HCT116 (cell line): ENCODE measurements around the gene GPD1L. TPM values are rescaled to one million over a fixed set of nuclear protein-coding genes. Genes with fewer than 3 reads are reported as not detected.

Experiments used
- ATAC-seq: fragments of 200-7000 bp; cut with Tn5 transposase; 2 replicates; pipeline ENCODE4 v1.9.1; 2020; ENCODE audit warnings: mild to moderate bottlenecking, moderate library complexity
- BruUV-seq: library from RNA; stranded (reverse); fragments of 400-500 nt; replicated peaks from 2 replicates; lab custom pipeline; 2021; lab: Mats Ljungman, UMichigan
- CTCF ChIA-PET: fragments of 300-600 bp; sonication (Branson Sonifier 250); formaldehyde crosslinking; loops from one replicate; lab custom pipeline; 2021; ENCODE audit warnings: antibody characterized with exemption; lab: Charles Lee
- POLR2A ChIA-PET: fragments of 300-600, 350-600 bp; sonication (Branson Sonifier 250); formaldehyde crosslinking; loops from one replicate; lab custom pipeline; 2021; ENCODE audit warnings: antibody characterized with exemption; lab: Charles Lee
- RAD21 ChIA-PET, 2 experiments: fragments of 300-600 bp; sonication (Branson Sonifier 250); formaldehyde crosslinking; loops; one replicate each; lab custom pipeline; 2023; ENCODE audit warnings: low total read pairs in 2 of 2; ENCODE audit not compliant: uncharacterized antibody in 2 of 2, unreplicated experiment in 2 of 2, low non-redundant PET in 1 of 2; lab: Charles Lee
- DNase-seq: peaks from one replicate; pipeline ENCODE4 v3.0.0-alpha.2; 2010; ENCODE audit warnings: low read depth, low spot score
- H2AFZ ChIP-seq: fragments of 200-600 bp; shearing (Covaris generic), sonication (generic); 2 replicates; pipeline ENCODE4 v1.6.1; 2017; ENCODE audit warnings: low read depth, mixed run types, mixed read lengths, antibody characterized with exemption, low read length; ENCODE audit not compliant: poor library complexity, severe bottlenecking
- H3K27ac ChIP-seq: 2 replicates; pipeline ENCODE4 v1.5.1; 2012; ENCODE audit warnings: low read depth, low read length
- H3K27me3 ChIP-seq: fragments of 200-600 bp; sonication (generic); 2 replicates; pipeline ENCODE4 v1.6.1; 2016; ENCODE audit warnings: mixed run types, low read length, mixed read lengths; ENCODE audit not compliant: insufficient read depth
- H3K36me3 ChIP-seq, 2 experiments: fragments of 200-500 bp in 1 of 2; fragments of 200-600 bp in 1 of 2; sonication (Bioruptor generic) in 1 of 2; sonication (generic) in 1 of 2; 2 replicates each; pipeline versions ENCODE4 v1.5.1 to v1.6.1; 2014 to 2016; ENCODE audit warnings: low read length in 2 of 2, inconsistent platforms in 1 of 2, mixed read lengths in 1 of 2, mixed run types in 1 of 2; ENCODE audit not compliant: insufficient read depth in 2 of 2, control insufficient read depth in 1 of 2
- H3K4me1 ChIP-seq, 2 experiments: fragments of 200-600 bp in 1 of 2; sonication (generic) in 1 of 2; 2 replicates each; pipeline versions ENCODE4 v1.5.1 to v1.6.1; 2012 to 2017; ENCODE audit warnings: low read length in 2 of 2, inconsistent platforms in 1 of 2, mild to moderate bottlenecking in 1 of 2, mixed read lengths in 1 of 2, mixed run types in 1 of 2, moderate library complexity in 1 of 2; ENCODE audit not compliant: insufficient read depth in 2 of 2, control insufficient read depth in 1 of 2
- H3K4me2 ChIP-seq: fragments of 200-600 bp; sonication (generic); 2 replicates; pipeline ENCODE4 v1.6.1; 2017; ENCODE audit warnings: mixed run types, low read length, mixed read lengths
- H3K4me3 ChIP-seq, 2 experiments: fragments of 200-600 bp in 1 of 2; sonication (generic) in 1 of 2; replicated peaks in 1 of 2; 2 replicates each; pipeline ENCODE4 v1.5.1; 2011 to 2016; ENCODE audit warnings: low read length in 2 of 2, control low read depth in 1 of 2, low read depth in 1 of 2, mild to moderate bottlenecking in 1 of 2, mixed read lengths in 1 of 2, mixed run types in 1 of 2
- H3K79me2 ChIP-seq: fragments of 200-600 bp; sonication (generic); 2 replicates; pipeline ENCODE4 v1.6.1; 2017; ENCODE audit warnings: mild to moderate bottlenecking, mixed run types, low read length, moderate library complexity, mixed read lengths; ENCODE audit not compliant: insufficient read depth
- H3K9ac ChIP-seq: fragments of 200-600 bp; sonication (generic); 2 replicates; pipeline ENCODE4 v1.6.1; 2016; ENCODE audit warnings: low read length, mixed read lengths
- H3K9me2 ChIP-seq: fragments of 200-600 bp; sonication (generic), shearing (Covaris generic); 2 replicates; pipeline ENCODE4 v1.6.1; 2017; ENCODE audit warnings: mixed run types, mild to moderate bottlenecking, moderate library complexity; ENCODE audit not compliant: insufficient read depth
- H3K9me3 ChIP-seq, 2 experiments: fragments of 200-500 bp in 1 of 2; fragments of 200-600 bp in 1 of 2; sonication (Bioruptor generic) in 1 of 2; sonication (generic) in 1 of 2; 2 replicates each; pipeline ENCODE4 v1.6.1; 2014 to 2017; ENCODE audit warnings: low read length in 2 of 2, mixed read lengths in 2 of 2, inconsistent platforms in 1 of 2, low read depth in 1 of 2, mild to moderate bottlenecking in 1 of 2, mixed run types in 1 of 2, moderate library complexity in 1 of 2; ENCODE audit not compliant: control insufficient read depth in 1 of 2, insufficient read depth in 1 of 2
- H4K20me1 ChIP-seq: fragments of 200-600 bp; sonication (generic), shearing (Covaris generic); 2 replicates; pipeline ENCODE4 v1.6.1; 2017; ENCODE audit warnings: mixed run types, mild to moderate bottlenecking, moderate library complexity; ENCODE audit not compliant: insufficient read depth
- ATF3 ChIP-seq: IDR thresholded peaks from 2 replicates; pipeline ENCODE4 v1.6.1; 2012
- CBX3 ChIP-seq: IDR thresholded peaks from 2 replicates; pipeline ENCODE4 v1.6.1; 2012; ENCODE audit warnings: low read depth
- CTCF ChIP-seq, 3 experiments: fragments of 200-600 bp in 1 of 3; sonication (generic) in 1 of 3; IDR thresholded peaks in 2 of 3; conservative IDR thresholded peaks in 1 of 3; 2 replicates each; pipeline ENCODE4 v1.5.1; 2012 to 2017; ENCODE audit warnings: low read depth in 2 of 3, low read length in 2 of 3, antibody characterized with exemption in 1 of 3, borderline replicate concordance in 1 of 3, control low read depth in 1 of 3, mild to moderate bottlenecking in 1 of 3, mixed read lengths in 1 of 3, mixed run types in 1 of 3, moderate library complexity in 1 of 3; ENCODE audit not compliant: insufficient read depth in 1 of 3
- EGR1 ChIP-seq: IDR thresholded peaks from 2 replicates; pipeline ENCODE4 v1.6.1; 2012; ENCODE audit warnings: low read depth
- EZH2 ChIP-seq: fragments of 200-600 bp; sonication (generic); IDR thresholded peaks from 2 replicates; pipeline ENCODE4 v1.6.1; 2017; ENCODE audit warnings: antibody characterized with exemption, mixed run types
- FOSL1 ChIP-seq: IDR thresholded peaks from 2 replicates; pipeline ENCODE4 v1.6.1; 2012; ENCODE audit warnings: low read depth
- JUND ChIP-seq: IDR thresholded peaks from 2 replicates; pipeline ENCODE4 v1.6.1; 2012
- POLR2A ChIP-seq: IDR thresholded peaks from 2 replicates; pipeline ENCODE4 v1.7.0; 2011; ENCODE audit warnings: borderline replicate concordance; ENCODE audit not compliant: insufficient read depth, insufficient read length; ENCODE audit errors: extremely low read depth
- POLR2AphosphoS5 ChIP-seq: IDR thresholded peaks from 2 replicates; pipeline ENCODE4 v1.6.1; 2011; ENCODE audit warnings: mild to moderate bottlenecking, low read depth, low read length, moderate library complexity
- RAD21 ChIP-seq: IDR thresholded peaks from 2 replicates; pipeline ENCODE4 v1.6.1; 2012; ENCODE audit warnings: low read depth, mild to moderate bottlenecking
- SIN3A ChIP-seq: IDR thresholded peaks from 2 replicates; pipeline ENCODE4 v1.6.1; 2012; ENCODE audit warnings: low read depth
- SP1 ChIP-seq: IDR thresholded peaks from 2 replicates; pipeline ENCODE4 v1.6.1; 2012; ENCODE audit warnings: low read depth
- SRF ChIP-seq: IDR thresholded peaks from 2 replicates; pipeline ENCODE4 v1.6.1; 2012; ENCODE audit warnings: low read depth
- TCF7L2 ChIP-seq: IDR thresholded peaks from 2 replicates; pipeline ENCODE4 v1.7.0; 2011; ENCODE audit warnings: borderline replicate concordance, inconsistent platforms; ENCODE audit not compliant: insufficient read depth, insufficient read length; ENCODE audit errors: extremely low read depth
- YY1 ChIP-seq: IDR thresholded peaks from 2 replicates; pipeline ENCODE4 v1.6.1; 2011; ENCODE audit warnings: low read length, low read depth, moderate library complexity, mild to moderate bottlenecking; ENCODE audit not compliant: insufficient replicate concordance; ENCODE audit errors: extremely low read depth
- ZBTB33 ChIP-seq: IDR thresholded peaks from 2 replicates; pipeline ENCODE4 v1.6.1; 2011; ENCODE audit warnings: mild to moderate bottlenecking, low read length, moderate library complexity; ENCODE audit not compliant: insufficient replicate concordance; ENCODE audit errors: extremely low read depth
- ZNF274 ChIP-seq: fragments of 200-500 bp; sonication (Bioruptor generic); IDR thresholded peaks from 2 replicates; pipeline ENCODE4 v1.6.1; 2014; ENCODE audit warnings: mild to moderate bottlenecking, low read depth, low read length, inconsistent platforms
- intact Hi-C: fragments of 100-400 bp; cut with micrococcal nuclease; formaldehyde crosslinking; loops from 2 replicates; pipeline ENCODE4 v1.10.0; 2022
- total RNA-seq: library from RNA; stranded (reverse); gene quantifications from one replicate; pipeline ENCODE4 v1.2.1, GENCODE V29; 2021; ENCODE audit not compliant: unreplicated experiment

Gene GPD1L
- total RNA-seq, 1 experiment from 2014 or later = 21.9 TPM

- DNase-seq (no peak), ATAC-seq (no peak)
- Histone ChIP-seq H3K4me3 (no peak overlapping the region), H4K20me1 (no peaks in the 10 kb centered on the region), H3K27me3 (no peaks in the 10 kb centered on the region), H3K79me2 (peaks cover 7% of the 10 kb centered on the region), H3K9me3 (no peaks in the 10 kb centered on the region), H2AFZ (no peak overlapping the region), H3K36me3 (no peaks in the 10 kb centered on the region), H3K4me2 (no peak overlapping the region), H3K4me1 (peaks cover 0 to 9% of the 10 kb centered on the region in 2 experiments; a peak in 1 of 4 replicates), H3K9ac (no peak overlapping the region), H3K27ac (no peak overlapping the region), H3K9me2 (no peaks in the 10 kb centered on the region)
- POLR2A ChIA-PET = no interaction called here
- TF ChIP-seq ZBTB33 (no peak), JUND (no peak), EGR1 (no peak), SRF (no peak), YY1 (no peak), EZH2 (no peak), FOSL1 (no peak)
- BruUV-seq = no TSS peak
- RAD21 ChIA-PET = no interaction called here
- intact Hi-C loops = no loop called here
- CTCF ChIA-PET = no interaction called here
These were observed 5.1 kb downstream of the GPD1L start for GRCh38 chr3:32111560-32111959.

- BruUV-seq = no TSS peak
- Histone ChIP-seq H3K9me2 (no peaks in the 10 kb centered on the region), H3K4me1 (no peaks in the 10 kb centered on the region), H3K36me3 (no peaks in the 10 kb centered on the region), H3K27ac (no peak overlapping the region), H3K4me3 (no peak overlapping the region), H2AFZ (no peak overlapping the region), H3K27me3 (no peaks in the 10 kb centered on the region), H3K9ac (no peak overlapping the region), H3K4me2 (no peak overlapping the region), H4K20me1 (no peaks in the 10 kb centered on the region), H3K79me2 (peaks cover 2% of the 10 kb centered on the region; the same call in 1 of the 2 replicates), H3K9me3 (no peaks in the 10 kb centered on the region)
- no peak for ATAC-seq
- RAD21 ChIA-PET = no interaction called here
- POLR2A ChIA-PET = no interaction called here
- DNase-seq = no peak
- CTCF ChIA-PET = no interaction called here
- intact Hi-C loops = no loop called here
- no peak for TF ChIP-seq RAD21
- no peak for TF ChIP-seq JUND
- no peak for TF ChIP-seq SRF
- TF ChIP-seq TCF7L2 = no peak
- TF ChIP-seq ZNF274 = no peak
- TF ChIP-seq ATF3 = no peak
- no peak for TF ChIP-seq EGR1
- TF ChIP-seq SIN3A = no peak
- no peak for TF ChIP-seq CBX3
- no peak for TF ChIP-seq POLR2AphosphoS5
- TF ChIP-seq POLR2A = no peak
- no peak for TF ChIP-seq YY1
- TF ChIP-seq CTCF (IDR thresholded peaks at IDR 0.05 in 2 of 3, conservative IDR thresholded peaks at IDR 0.05 in 1 of 3; ENCODE audit: borderline replicate concordance in 1 of 3, insufficient read depth in 1 of 3, low read depth in 2 of 3, low read length in 2 of 3) = no peak
- no peak for TF ChIP-seq SP1
These were observed 7.1 kb downstream of the GPD1L start for GRCh38 chr3:32113566-32113965.
